Retinal pigment epithelial cell (primary cell): ENCODE results near the gene ACKR3.

Experiments used
- DNase-seq: peaks from one replicate; pipeline ENCODE4 v3.0.0-alpha.2; 2010; ENCODE audit warnings: low read depth
- H3K4me3 ChIP-seq: 2 replicates; pipeline ENCODE4 v1.5.1; 2011; ENCODE audit warnings: mild to moderate bottlenecking, low read length, control low read depth, moderate library complexity
- TF ChIP-seq, protein P1 (sequence below): conservative IDR thresholded peaks from 2 replicates; pipeline ENCODE4 v1.5.1; 2011; ENCODE audit warnings: low read depth, low read length, control low read depth, inconsistent platforms

The ACKR3 gene

DNA sequence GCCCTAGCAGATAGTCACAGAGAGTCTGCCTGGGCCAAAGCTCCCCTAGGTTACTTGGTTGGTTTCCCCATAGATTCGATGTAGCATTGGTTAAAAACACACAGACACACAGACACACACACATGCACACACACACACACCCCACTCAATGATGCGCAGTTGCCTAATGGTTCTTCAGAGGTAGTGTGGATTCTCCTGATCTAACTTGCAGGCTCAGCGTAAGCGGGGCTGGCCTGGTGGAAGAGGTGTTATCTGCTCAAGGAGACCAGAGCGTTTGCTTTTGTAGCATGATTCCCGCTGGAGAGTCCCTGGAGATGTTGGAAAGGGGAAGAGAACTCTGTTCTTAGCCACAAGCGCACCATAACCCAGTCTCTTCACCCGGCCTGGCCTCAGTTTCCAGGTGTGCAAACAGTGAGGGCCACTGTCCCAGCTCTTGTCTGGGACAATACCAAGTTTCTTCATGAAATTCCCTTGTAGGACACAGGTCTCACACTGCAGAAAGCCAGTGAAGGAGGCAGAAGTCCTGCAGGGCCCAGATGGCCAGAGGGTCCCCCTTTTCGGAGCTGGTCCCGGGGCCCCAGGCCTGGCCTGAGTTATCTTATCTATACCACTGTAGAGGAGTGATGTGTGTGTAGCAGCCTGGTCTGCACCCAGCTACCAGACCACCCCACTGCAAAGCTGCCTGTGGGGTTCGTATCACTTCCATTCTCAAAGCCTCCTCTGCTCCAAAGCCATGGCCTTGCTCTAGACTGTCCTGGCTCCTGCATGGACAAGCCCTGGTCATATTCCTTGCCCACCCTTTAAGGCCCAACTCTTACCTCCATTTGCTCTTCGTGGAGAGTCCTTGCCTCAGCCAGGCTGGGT is 3.7 kb downstream of the ACKR3 start:
- no peak overlapping the region for H3K4me3 ChIP-seq
- TF ChIP-seq, protein P1, sequence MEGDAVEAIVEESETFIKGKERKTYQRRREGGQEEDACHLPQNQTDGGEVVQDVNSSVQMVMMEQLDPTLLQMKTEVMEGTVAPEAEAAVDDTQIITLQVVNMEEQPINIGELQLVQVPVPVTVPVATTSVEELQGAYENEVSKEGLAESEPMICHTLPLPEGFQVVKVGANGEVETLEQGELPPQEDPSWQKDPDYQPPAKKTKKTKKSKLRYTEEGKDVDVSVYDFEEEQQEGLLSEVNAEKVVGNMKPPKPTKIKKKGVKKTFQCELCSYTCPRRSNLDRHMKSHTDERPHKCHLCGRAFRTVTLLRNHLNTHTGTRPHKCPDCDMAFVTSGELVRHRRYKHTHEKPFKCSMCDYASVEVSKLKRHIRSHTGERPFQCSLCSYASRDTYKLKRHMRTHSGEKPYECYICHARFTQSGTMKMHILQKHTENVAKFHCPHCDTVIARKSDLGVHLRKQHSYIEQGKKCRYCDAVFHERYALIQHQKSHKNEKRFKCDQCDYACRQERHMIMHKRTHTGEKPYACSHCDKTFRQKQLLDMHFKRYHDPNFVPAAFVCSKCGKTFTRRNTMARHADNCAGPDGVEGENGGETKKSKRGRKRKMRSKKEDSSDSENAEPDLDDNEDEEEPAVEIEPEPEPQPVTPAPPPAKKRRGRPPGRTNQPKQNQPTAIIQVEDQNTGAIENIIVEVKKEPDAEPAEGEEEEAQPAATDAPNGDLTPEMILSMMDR: no peak
- no peak for DNase-seq

DNA sequence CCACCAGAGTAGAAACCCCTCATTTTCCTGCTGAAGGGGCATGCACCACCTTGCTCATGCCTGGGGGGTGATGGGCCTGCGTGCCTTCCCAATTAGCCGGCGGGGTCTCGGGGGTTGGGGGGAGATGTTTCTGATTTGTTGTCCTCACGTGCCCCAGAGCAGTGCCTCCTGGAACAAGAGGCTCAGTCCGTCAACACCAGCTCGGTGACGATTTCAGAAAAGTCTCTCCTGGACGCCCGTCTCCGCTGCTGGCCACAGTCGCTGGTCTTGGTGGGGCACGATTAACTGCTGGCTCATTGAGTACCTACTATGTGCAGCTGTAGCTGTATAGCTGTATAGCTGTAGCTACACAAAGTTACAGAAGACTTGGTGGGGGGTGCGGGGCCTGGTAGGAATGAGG is 4.4 kb downstream of the ACKR3 start:
- TF ChIP-seq, protein P1: no peak

DNA sequence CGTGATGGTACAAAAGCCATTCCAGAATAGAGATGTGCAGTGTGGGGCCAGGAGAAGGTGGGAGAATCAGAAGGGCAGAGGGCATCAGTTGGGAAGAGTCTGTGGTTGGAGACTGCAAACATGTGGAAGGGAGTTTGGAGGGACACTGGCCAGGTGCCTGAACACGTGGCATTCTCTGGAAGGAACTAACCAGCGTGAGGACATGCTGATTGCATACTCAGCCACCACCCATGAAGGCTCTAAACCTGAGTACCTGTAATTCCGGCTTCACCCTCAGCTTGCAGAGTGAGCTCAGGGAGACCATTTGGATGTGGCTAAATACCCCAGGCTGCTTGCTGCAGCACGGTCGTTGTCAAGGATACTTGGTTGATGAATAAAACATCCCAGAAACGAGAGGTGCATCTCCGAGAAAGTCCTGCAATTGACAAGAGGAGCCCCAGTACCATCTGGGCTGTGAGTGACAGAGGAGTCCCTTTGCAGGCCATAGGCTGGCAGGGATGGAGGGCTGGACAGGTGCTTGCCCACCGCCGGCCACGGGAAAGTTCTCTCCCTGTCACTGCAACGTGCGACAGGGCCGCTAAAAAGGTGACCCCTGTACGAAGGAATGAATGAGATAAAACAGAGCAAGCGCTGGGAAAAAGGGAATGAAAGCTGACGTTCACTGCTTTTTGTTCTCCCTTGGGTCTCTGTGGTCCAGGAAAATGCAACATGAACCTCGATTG is 5.0 kb downstream of the ACKR3 start:
- DNase-seq: no peak
- H3K4me3 ChIP-seq: no peak overlapping the region
- TF ChIP-seq, protein P1: no peak

More for the DNA sequence above, 4.4 kb downstream of the ACKR3 start:
- no peak for DNase-seq
- H3K4me3 ChIP-seq: no peak overlapping the region

DNA sequence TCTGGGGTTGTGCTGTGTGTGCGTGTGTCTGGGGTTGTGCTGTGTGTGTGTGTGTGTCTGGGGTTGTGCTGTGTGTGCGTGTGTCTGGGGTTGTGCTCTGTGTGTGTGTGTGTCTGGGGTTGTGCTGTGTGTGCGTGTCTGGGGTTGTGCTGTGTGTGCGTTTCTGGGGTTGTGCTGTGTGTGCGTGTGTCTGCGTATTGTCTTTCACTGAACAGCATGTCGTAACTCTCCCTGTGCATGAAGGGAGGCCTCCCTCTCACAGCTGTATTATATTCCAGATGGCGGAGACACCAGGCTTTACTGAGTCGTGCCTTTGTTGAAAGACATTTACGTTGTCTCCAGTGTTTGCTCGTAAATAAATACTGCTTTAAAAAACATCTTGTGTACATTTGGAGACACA is 5.9 kb downstream of the ACKR3 start:
- H3K4me3 ChIP-seq: no peak overlapping the region
- DNase-seq: no peak
- TF ChIP-seq, protein P1: no peak

DNA sequence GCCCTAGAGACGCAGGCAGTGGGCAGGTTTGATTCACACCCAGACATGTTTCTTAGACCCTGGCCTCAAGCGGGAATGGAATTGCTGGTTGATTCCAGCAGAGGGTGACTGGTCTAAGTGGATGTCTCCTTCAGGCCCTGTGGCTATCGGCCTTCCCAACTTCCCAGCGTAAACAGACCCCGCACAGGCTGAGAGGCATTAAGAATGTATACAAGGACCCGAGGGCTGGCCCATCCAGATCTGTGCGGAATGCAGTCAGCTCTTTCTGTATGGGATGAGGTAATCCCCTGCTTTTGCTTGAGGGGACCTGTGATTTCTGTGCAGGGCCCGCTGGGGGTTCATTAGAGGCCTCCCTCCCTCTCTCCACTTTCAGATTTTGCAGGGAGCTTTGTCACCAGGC is 6.5 kb downstream of the ACKR3 start:
- TF ChIP-seq, protein P1: peak; percentile 21
- no peak overlapping the region for H3K4me3 ChIP-seq
- no peak for DNase-seq

DNA sequence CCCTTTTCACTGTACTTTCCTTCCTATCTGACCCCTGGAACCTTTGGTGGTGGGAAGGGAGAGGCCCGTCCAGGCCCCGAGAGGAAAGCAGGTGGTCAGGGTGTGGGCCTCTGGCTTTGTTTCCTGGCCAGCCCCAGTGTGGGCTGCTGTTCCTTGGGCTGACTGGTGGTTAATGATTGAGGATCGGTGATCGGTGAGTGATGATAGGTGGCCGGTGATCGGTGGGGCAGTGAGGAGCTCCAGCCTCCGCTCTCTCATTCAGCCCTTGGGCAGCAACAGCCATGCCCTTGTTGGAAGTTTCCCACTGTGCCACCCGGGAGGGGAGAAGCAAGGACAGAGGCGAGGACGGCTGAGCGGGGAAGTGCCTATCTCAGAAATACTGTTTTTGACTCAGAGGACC is 7.3 kb downstream of the ACKR3 start:
- no peak overlapping the region for H3K4me3 ChIP-seq
- TF ChIP-seq, protein P1: no peak
- DNase-seq: no peak
